Loucy (cell line): ENCODE measurements around the gene CYB5R3.

Source experiments
- CTCF ChIP-seq: fragments of 200-600 bp; sonication (generic); conservative IDR thresholded peaks from 2 replicates; pipeline ENCODE4 v1.5.1; 2014; ENCODE audit warnings: mild to moderate bottlenecking, antibody characterized with exemption, low read length
- EZH2phosphoT487 ChIP-seq: fragments of 200-600 bp; IDR thresholded peaks from 2 replicates; pipeline ENCODE4 v1.6.1; 2018; ENCODE audit warnings: antibody characterized with exemption, mild to moderate bottlenecking, moderate library complexity, borderline replicate concordance

GRCh38 chr22:42697542-42698013 lies 48.4 kb upstream of the CYB5R3 start:
- TF ChIP-seq CTCF (no peak), EZH2phosphoT487 (no peak)
